Stimulated activated naive CD8-positive, alpha-beta T cell treated with anti-CD3 and anti-CD28 coated beads, Interleukin-15, Interleukin-2, amounts not matched to agents 100 ng/mL and 50 ng/mL, for 24 hours (primary cell): ENCODE data around the gene HDAC6.
"Not testable (repeated sequence)": the region's sequence is repeated elsewhere in the genome, so short reads cannot be mapped to it uniquely, and the experiment has no call there.

Experiments used
- H3K27ac Mint-ChIP-seq: one replicate; pipeline ENCODE4 v1.8.0; 2021; ENCODE audit warnings: mild to moderate bottlenecking, mixed read lengths
- H3K27me3 Mint-ChIP-seq: one replicate; pipeline ENCODE4 v1.8.0; 2021; ENCODE audit warnings: mixed read lengths
- H3K36me3 Mint-ChIP-seq: one replicate; pipeline ENCODE4 v1.8.0; 2021; ENCODE audit warnings: low read depth, mixed read lengths
- H3K4me1 Mint-ChIP-seq: one replicate; pipeline ENCODE4 v1.8.0; 2021; ENCODE audit warnings: low read depth, mixed read lengths
- H3K4me3 Mint-ChIP-seq: one replicate; pipeline ENCODE4 v1.8.0; 2021; ENCODE audit warnings: mild to moderate bottlenecking, mixed read lengths
- H3K9me3 Mint-ChIP-seq: one replicate; pipeline ENCODE4 v1.8.0; 2021; ENCODE audit warnings: mixed read lengths

The HDAC6 gene

GRCh38 chrX:48826876-48827653, 25.2 kb downstream of the HDAC6 start:
- Mint-ChIP-seq H3K27me3 (peaks cover 24% of the 10 kb centered on the region), H3K4me3 (peak overlapping the region; percentile 13), H3K27ac (peak overlapping the region; percentile 65), H3K4me1 (peaks cover 4% of the 10 kb centered on the region), H3K9me3 (no peaks in the 10 kb centered on the region), H3K36me3 (peaks cover 4% of the 10 kb centered on the region)

- Mint-ChIP-seq H3K36me3 (peaks cover 4% of the 10 kb centered on the region), H3K27me3 (peaks cover 26% of the 10 kb centered on the region), H3K4me3 (peak overlapping the region; percentile 13), H3K9me3 (no peaks in the 10 kb centered on the region), H3K27ac (peak overlapping the region; percentile 65), H3K4me1 (peaks cover 4% of the 10 kb centered on the region)
Observed at GRCh38 chrX:48827654-48827968, 25.7 kb downstream of the HDAC6 start.

GRCh38 chrX:48829016-48829735, 27.3 kb downstream of the HDAC6 start:
- no peak overlapping the region for H3K4me3 Mint-ChIP-seq
- no peak overlapping the region for H3K27ac Mint-ChIP-seq
- H3K4me1 Mint-ChIP-seq: peaks cover 12% of the 10 kb centered on the region
- peaks cover 4% of the 10 kb centered on the region for H3K36me3 Mint-ChIP-seq
- peaks cover 40% of the 10 kb centered on the region for H3K27me3 Mint-ChIP-seq
- no peaks in the 10 kb centered on the region for H3K9me3 Mint-ChIP-seq

GRCh38 chrX:48831136-48831908, 29.5 kb downstream of the HDAC6 start:
- Mint-ChIP-seq H3K27me3 (peaks cover 45% of the 10 kb centered on the region), H3K36me3 (no peaks in the 10 kb centered on the region), H3K4me1 (peaks cover 20% of the 10 kb centered on the region), H3K4me3 (no peak overlapping the region), H3K9me3 (no peaks in the 10 kb centered on the region), H3K27ac (no peak overlapping the region)

GRCh38 chrX:48831909-48832291, 30.0 kb downstream of the HDAC6 start:
- H3K27me3 Mint-ChIP-seq: peaks cover 45% of the 10 kb centered on the region
- H3K36me3 Mint-ChIP-seq: no peaks in the 10 kb centered on the region
- H3K4me3 Mint-ChIP-seq: no peak overlapping the region
- no peak overlapping the region for H3K27ac Mint-ChIP-seq
- H3K4me1 Mint-ChIP-seq: peaks cover 20% of the 10 kb centered on the region
- no peaks in the 10 kb centered on the region for H3K9me3 Mint-ChIP-seq

GRCh38 chrX:48833542-48834138, 31.8 kb downstream of the HDAC6 start:
- Mint-ChIP-seq H3K27ac (no peak overlapping the region), H3K4me1 (peaks cover 15% of the 10 kb centered on the region), H3K27me3 (peaks cover 31% of the 10 kb centered on the region), H3K9me3 (no peaks in the 10 kb centered on the region), H3K36me3 (no peaks in the 10 kb centered on the region), H3K4me3 (no peak overlapping the region)

- Mint-ChIP-seq H3K27ac (no peak overlapping the region), H3K27me3 (peaks cover 31% of the 10 kb centered on the region)
Observed at GRCh38 chrX:48834383-48834709, 32.5 kb downstream of the HDAC6 start.

GRCh38 chrX:48835524-48836329, 33.9 kb downstream of the HDAC6 start, which contains the start of gene PCSK1N:
Gene PCSK1N, minus strand, starts transcription at chrX:48835610. Its CDS starts 78 bp downstream, at chrX:48835532.
- Mint-ChIP-seq H3K4me1 (peaks cover 15% of the 10 kb centered on the region), H3K36me3 (no peaks in the 10 kb centered on the region), H3K27ac (no peak within 1 kb of the TSS), H3K9me3 (no peaks in the 10 kb centered on the region), H3K27me3 (peaks cover 24% of the 10 kb centered on the region), H3K4me3 (peak within 1 kb of the TSS; percentile 86)

More at GRCh38 chrX:48834383-48834709, 32.5 kb downstream of the HDAC6 start:
- Mint-ChIP-seq H3K9me3 (no peaks in the 10 kb centered on the region), H3K4me1 (peaks cover 15% of the 10 kb centered on the region), H3K36me3 (no peaks in the 10 kb centered on the region), H3K4me3 (peak overlapping the region; percentile 86)

- Mint-ChIP-seq H3K9me3 (no peaks in the 10 kb centered on the region), H3K27me3 (peaks cover 2% of the 10 kb centered on the region), H3K4me3 (no peak overlapping the region), H3K36me3 (no peaks in the 10 kb centered on the region), H3K27ac (no peak overlapping the region), H3K4me1 (peaks cover 3% of the 10 kb centered on the region)
Observed at GRCh38 chrX:48839686-48840085, 37.8 kb downstream of the HDAC6 start.

GRCh38 chrX:48848847-48849246, 47.0 kb downstream of the HDAC6 start:
- no peaks in the 10 kb centered on the region for H3K36me3 Mint-ChIP-seq
- no peaks in the 10 kb centered on the region for H3K9me3 Mint-ChIP-seq
- no peak overlapping the region for H3K27ac Mint-ChIP-seq
- H3K27me3 Mint-ChIP-seq: no peaks in the 10 kb centered on the region
- no peak overlapping the region for H3K4me3 Mint-ChIP-seq
- peaks cover 5% of the 10 kb centered on the region for H3K4me1 Mint-ChIP-seq

GRCh38 chrX:48852857-48853256, 51.0 kb downstream of the HDAC6 start:
- Mint-ChIP-seq H3K27ac (no peak overlapping the region), H3K4me1 (peaks cover 5% of the 10 kb centered on the region), H3K27me3 (peaks cover 3% of the 10 kb centered on the region), H3K9me3 (no peaks in the 10 kb centered on the region), H3K4me3 (no peak overlapping the region), H3K36me3 (no peaks in the 10 kb centered on the region)

GRCh38 chrX:48853494-48853893, 51.6 kb downstream of the HDAC6 start:
- not testable (repeated sequence) for H3K4me1 Mint-ChIP-seq, H3K27me3 Mint-ChIP-seq, H3K36me3 Mint-ChIP-seq, H3K27ac Mint-ChIP-seq, H3K9me3 Mint-ChIP-seq, H3K4me3 Mint-ChIP-seq

GRCh38 chrX:48854121-48854804, 52.4 kb downstream of the HDAC6 start:
- not testable (repeated sequence) for H3K36me3 Mint-ChIP-seq, H3K4me1 Mint-ChIP-seq, H3K9me3 Mint-ChIP-seq, H3K4me3 Mint-ChIP-seq, H3K27me3 Mint-ChIP-seq, H3K27ac Mint-ChIP-seq

- H3K4me3 Mint-ChIP-seq: no peak overlapping the region
- H3K4me1 Mint-ChIP-seq: no peaks in the 10 kb centered on the region
- no peaks in the 10 kb centered on the region for H3K9me3 Mint-ChIP-seq
- no peaks in the 10 kb centered on the region for H3K36me3 Mint-ChIP-seq
- H3K27ac Mint-ChIP-seq: no peak overlapping the region
- peaks cover 3% of the 10 kb centered on the region for H3K27me3 Mint-ChIP-seq
Observed at GRCh38 chrX:48854898-48855297, 53.0 kb downstream of the HDAC6 start.
